Stomach (tissue), 9 donors: ENCODE measurements around the gene SLC16A8. TPM values are rescaled to one million over a fixed set of nuclear protein-coding genes. Genes with fewer than 3 reads are reported as not detected.

Experiments used
- DNase-seq, 2 donors: peaks; one replicate each; pipeline versions ENCODE4 v3.0.0 to v3.0.0-alpha.2; 2013 to 2019
- H3K27ac ChIP-seq, 5 donors: fragments of 200-600 bp in 4 of 5; sonication (generic) in 4 of 5; one replicate each; pipeline ENCODE4 v1.5.1; 2013 to 2019; ENCODE audit warnings: mild to moderate bottlenecking in 1 of 5, moderate library complexity in 1 of 5
- H3K27me3 ChIP-seq, 3 donors: fragments of 200-600 bp; sonication (generic); one replicate each; pipeline ENCODE4 v1.5.1; 2017 to 2019; ENCODE audit warnings: mixed run types in 1 of 3
- H3K36me3 ChIP-seq, 4 donors: fragments of 200-600 bp; sonication (generic); 1 replicate in 3 of 4; 2 replicates in 1 of 4; pipeline ENCODE4 v1.5.1; 2016 to 2019
- H3K4me1 ChIP-seq, 4 donors: fragments of 200-600 bp; sonication (generic); one replicate each; pipeline ENCODE4 v1.5.1; 2016 to 2019
- H3K4me3 ChIP-seq, 4 donors: fragments of 200-600 bp; sonication (generic) in 3 of 4; one replicate each; pipeline ENCODE4 v1.5.1; 2016 to 2019; ENCODE audit warnings: mild to moderate bottlenecking in 1 of 4
- H3K9me3 ChIP-seq, 4 donors: fragments of 200-600 bp; sonication (generic); one replicate each; pipeline ENCODE4 v1.5.1; 2016 to 2019
- EP300 ChIP-seq: sonication (generic); formaldehyde crosslinking; IDR thresholded peaks from one replicate; pipeline ENCODE4 v1.6.1; 2017; ENCODE audit warnings: antibody characterized with exemption
- POLR2A ChIP-seq, 4 donors: fragments of 450-650 bp; IDR thresholded peaks; one replicate each; pipeline ENCODE4 v1.6.1; 2016; ENCODE audit warnings: antibody characterized with exemption in 4 of 4, control low read depth in 2 of 4, mild to moderate bottlenecking in 1 of 4, moderate library complexity in 1 of 4
- POLR2AphosphoS5 ChIP-seq, 3 donors: sonication (generic); formaldehyde crosslinking; IDR thresholded peaks; one replicate each; pipeline ENCODE4 v1.6.1; 2016; ENCODE audit warnings: antibody characterized with exemption in 3 of 3
- WGBS, 5 donors: extraction: QIAGEN DNeasy Blood & Tissue Kit in 3 of 5; methylation state at CpG; one replicate each; pipeline versions ENCODE4 v1.1.5 to v1.1.7; 2013 to 2018; 5-methylcytosine and 5-hydroxymethylcytosine counted together
- intact Hi-C: fragments of 100-400 bp; cut with DNase I; formaldehyde crosslinking; loops from one replicate; pipeline ENCODE4 v1.15.1; 2023; ENCODE audit warnings: low total_unique reads
- polyA plus RNA-seq, 3 donors: library from polyadenylated mRNA; stranded (reverse); fragments of 200-250 nt; gene quantifications; one replicate each; pipeline ENCODE4 v1.2.3, GENCODE V29; 2013
- total RNA-seq, 5 donors: library from RNA; depleted of rRNA; stranded (reverse); fragments of >200 nt; gene quantifications; one replicate each; pipeline versions ENCODE4 v1.1.0 to v1.2.3, GENCODE V29; 2014 to 2016
- TF ChIP-seq, protein P1 (sequence below), 7 experiments: fragments of 450-650 bp in 4 of 7; fragments of 200-600 bp in 3 of 7; sonication (generic) in 3 of 7; IDR thresholded peaks; one replicate each; pipeline ENCODE4 v1.5.1; 2016 to 2019; ENCODE audit warnings: antibody characterized with exemption in 7 of 7, control low read depth in 2 of 7, mild to moderate bottlenecking in 1 of 7
- donor health status: healthy with polysubstance abuse.
- donor health status: Bipolar disorder and iron deficiency.
- donor health status: healthy.

SLC16A8 gene
- total and polyA plus RNA-seq, 8 donors, result 0.48 TPM; not detected in 7

DNA sequence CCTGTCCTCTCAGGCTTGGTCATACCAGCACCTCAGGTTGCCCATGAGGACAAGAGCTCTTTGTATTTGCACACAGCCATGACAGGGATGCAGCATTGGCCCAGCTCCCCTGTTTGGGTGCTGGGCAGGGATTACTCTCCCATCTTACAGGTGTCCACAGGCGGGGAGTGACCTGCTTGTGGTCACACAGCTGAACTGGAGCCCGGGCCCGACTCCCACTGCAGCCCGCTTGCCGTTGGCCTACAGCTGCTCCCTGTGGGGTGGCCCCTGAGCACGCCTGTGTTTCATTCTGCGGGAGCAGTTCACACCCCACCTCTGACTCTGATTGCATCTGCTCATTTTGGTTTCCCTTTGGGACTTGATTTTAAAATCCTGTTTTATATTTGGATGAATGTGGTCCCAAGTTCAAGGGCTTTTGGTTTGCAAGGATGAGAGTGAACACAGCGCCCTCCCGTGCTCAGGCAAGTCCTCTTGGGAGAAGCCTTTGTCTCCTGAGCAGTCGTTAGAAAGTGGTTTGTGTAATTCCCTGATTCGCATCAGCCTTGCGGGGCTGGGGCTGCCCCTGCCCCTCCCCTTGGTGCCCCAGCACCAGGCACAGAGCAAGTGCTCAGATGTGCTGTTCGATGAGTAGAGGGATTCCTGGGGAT, 17.5 kb downstream of the SLC16A8 start:
- WGBS, 5 donors, result 78 to 89% (median 84%) methylated on average over 11 to 13 of the region's 13 CpGs
- no peak overlapping the region for H3K27ac ChIP-seq
- intact Hi-C loops, result no loop called here
- no peak overlapping the region for H3K4me3 ChIP-seq
- H3K9me3 ChIP-seq, result no peaks in the 10 kb centered on the region
- TF ChIP-seq POLR2A (IDR thresholded peaks at IDR 0.05) (no peak), EP300 (no peak), POLR2AphosphoS5 (IDR thresholded peaks at IDR 0.05) (no peak)
- TF ChIP-seq, protein P1, sequence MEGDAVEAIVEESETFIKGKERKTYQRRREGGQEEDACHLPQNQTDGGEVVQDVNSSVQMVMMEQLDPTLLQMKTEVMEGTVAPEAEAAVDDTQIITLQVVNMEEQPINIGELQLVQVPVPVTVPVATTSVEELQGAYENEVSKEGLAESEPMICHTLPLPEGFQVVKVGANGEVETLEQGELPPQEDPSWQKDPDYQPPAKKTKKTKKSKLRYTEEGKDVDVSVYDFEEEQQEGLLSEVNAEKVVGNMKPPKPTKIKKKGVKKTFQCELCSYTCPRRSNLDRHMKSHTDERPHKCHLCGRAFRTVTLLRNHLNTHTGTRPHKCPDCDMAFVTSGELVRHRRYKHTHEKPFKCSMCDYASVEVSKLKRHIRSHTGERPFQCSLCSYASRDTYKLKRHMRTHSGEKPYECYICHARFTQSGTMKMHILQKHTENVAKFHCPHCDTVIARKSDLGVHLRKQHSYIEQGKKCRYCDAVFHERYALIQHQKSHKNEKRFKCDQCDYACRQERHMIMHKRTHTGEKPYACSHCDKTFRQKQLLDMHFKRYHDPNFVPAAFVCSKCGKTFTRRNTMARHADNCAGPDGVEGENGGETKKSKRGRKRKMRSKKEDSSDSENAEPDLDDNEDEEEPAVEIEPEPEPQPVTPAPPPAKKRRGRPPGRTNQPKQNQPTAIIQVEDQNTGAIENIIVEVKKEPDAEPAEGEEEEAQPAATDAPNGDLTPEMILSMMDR (IDR thresholded peaks at IDR 0.05), result no peak
- DNase-seq, result no peak
- no peaks in the 10 kb centered on the region for H3K27me3 ChIP-seq
- H3K4me1 ChIP-seq, result peaks cover 0 to 21% (median 7%) of the 10 kb centered on the region in 4 donors
- H3K36me3 ChIP-seq, result peaks cover 32 to 99% (median 97%) of the 10 kb centered on the region in 4 donors

DNA sequence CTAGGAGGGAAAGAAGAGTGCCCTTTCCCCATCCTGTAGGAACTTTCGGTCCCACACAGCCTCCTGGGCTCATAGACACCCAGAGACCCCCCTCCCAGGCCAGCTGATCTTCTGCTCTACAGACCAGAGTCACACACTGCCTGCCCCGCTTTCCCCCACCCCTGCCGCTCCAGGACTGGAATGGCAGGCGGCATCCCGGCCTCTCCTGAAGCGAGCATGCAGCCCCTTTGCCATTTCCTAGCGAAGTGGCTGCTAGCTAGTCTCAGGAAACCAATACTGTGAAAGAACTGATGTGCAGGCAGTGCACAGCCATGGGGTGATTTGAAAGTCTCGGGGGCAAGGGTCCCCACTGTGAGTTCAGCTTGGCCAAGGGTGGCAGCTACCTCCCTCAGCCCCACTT, 18.4 kb downstream of the SLC16A8 start:
- Histone ChIP-seq H3K36me3 (peaks cover 30 to 99% (median 97%) of the 10 kb centered on the region in 4 donors), H3K4me3 (no peak overlapping the region), H3K27me3 (no peaks in the 10 kb centered on the region), H3K9me3 (no peaks in the 10 kb centered on the region), H3K27ac (no peak overlapping the region), H3K4me1 (peaks cover 0 to 21% (median 7%) of the 10 kb centered on the region in 4 donors)
- intact Hi-C loops, result no loop called here
- no peak for DNase-seq
- WGBS, 5 donors, result 95 to 98% (median 95%) methylated on average over 8 of the region's 8 CpGs
- no peak for TF ChIP-seq EP300
- no peak for TF ChIP-seq POLR2AphosphoS5 (IDR thresholded peaks at IDR 0.05)
- TF ChIP-seq POLR2A (IDR thresholded peaks at IDR 0.05), result no peak
- TF ChIP-seq, protein P1 (IDR thresholded peaks at IDR 0.05), result no peak

DNA sequence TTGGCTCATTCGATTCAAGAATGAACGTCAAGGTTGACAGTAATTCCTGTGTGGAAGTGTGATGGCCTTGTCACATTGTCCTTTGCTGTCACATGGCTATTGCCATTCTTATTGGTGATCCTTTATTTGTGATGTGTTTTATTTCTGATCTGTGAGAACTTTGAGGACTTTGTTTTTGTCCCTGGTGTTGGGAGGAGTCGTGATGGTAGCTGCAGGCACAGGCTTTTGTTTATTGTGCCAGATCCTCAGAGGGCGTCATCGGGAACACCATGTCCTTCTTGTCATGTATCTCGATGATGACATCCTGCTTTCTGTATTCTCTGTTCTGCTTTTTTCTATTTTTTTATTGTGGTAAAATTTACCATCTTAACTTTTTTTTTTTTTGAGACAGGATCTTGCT, 21.2 kb downstream of the SLC16A8 start:
- 72 to 79% (median 79%) methylated on average over 6 of the region's 6 CpGs for WGBS, 5 donors
- intact Hi-C loops, result no loop called here

More for the DNA sequence above, 21.2 kb downstream of the SLC16A8 start:
- no peak for DNase-seq
- H3K27ac ChIP-seq, result peak overlapping the region in 2 of 5 donors; percentile 28 to 58
- H3K27me3 ChIP-seq, result no peaks in the 10 kb centered on the region
- TF ChIP-seq, protein P1 (IDR thresholded peaks at IDR 0.05), result no peak
- TF ChIP-seq POLR2A (IDR thresholded peaks at IDR 0.05), result no peak
- TF ChIP-seq EP300, result no peak
- TF ChIP-seq POLR2AphosphoS5 (IDR thresholded peaks at IDR 0.05), result no peak
- H3K9me3 ChIP-seq, result no peaks in the 10 kb centered on the region
- H3K4me1 ChIP-seq, result peaks cover 0 to 13% (median 6%) of the 10 kb centered on the region in 4 donors
- H3K4me3 ChIP-seq, result no peak overlapping the region
- peaks cover 43 to 90% (median 89%) of the 10 kb centered on the region in 4 donors for H3K36me3 ChIP-seq
